ENCODE data around the gene JSRP1. TPM values are rescaled to one million over a fixed set of nuclear protein-coding genes. Genes with fewer than 3 reads are reported as not detected.

JSRP1 gene
- polyA plus RNA-seq, 3 donors = 0.52 to 0.68 (median 0.67) TPM

GRCh38 chr19:2247433-2248101, 8.7 kb downstream of the JSRP1 start:
- no peak for DNase-seq

- no peak for DNase-seq
Observed at GRCh38 chr19:2246801-2247361, 9.3 kb downstream of the JSRP1 start.

DNA sequence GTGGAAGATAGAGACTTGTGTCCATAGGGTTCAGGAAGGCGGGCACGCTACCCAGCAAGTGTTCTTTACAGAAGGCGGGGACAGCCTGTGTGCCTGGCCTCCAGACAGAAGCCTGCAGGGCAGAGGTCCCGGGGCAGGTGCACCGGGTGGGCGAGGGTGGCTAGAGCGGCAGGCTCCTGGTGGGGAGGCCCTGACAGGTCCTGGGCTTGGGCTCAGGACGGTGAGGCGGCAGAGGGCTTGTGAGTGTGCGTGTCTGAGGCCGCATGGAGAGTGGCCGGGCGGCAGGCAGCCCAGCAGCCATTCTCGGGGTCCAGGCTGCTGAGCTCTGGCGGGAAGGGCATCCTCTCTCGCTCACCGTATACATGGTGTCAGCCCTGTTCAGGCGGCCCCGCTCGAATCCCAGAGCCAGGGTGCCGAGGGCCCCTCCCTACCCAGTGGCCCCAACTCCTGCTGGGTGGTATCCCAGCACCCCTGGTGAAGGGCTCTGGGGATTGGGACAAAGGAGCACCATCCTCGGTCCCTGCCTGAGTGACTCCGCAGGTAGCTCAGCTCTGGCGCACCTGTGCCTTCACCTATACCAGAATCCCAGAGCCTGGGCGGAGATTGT, 10.1 kb downstream of the JSRP1 start:
- DNase-seq = no peak

DNA sequence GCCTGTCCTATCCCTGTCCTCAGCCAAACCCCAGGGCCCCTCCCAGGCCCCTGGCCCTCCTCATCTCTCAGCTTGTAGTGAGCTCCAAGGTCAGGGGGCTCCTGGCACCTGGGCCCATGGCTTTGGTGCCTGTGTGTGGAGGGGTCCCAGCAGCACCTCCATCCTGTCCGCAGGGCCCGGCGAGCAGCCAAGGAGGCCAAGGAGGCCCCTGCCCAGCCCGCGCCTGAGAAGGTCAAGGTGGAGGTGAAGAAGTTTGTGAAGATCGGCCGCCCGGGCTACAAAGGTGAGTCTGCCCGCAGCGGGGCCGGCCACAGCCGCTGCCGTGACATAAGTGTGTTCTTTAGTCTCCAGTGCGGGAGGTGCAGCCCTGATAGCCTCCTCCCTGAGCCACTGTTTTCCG, 10.9 kb downstream of the JSRP1 start:
- no peak for DNase-seq

DNA sequence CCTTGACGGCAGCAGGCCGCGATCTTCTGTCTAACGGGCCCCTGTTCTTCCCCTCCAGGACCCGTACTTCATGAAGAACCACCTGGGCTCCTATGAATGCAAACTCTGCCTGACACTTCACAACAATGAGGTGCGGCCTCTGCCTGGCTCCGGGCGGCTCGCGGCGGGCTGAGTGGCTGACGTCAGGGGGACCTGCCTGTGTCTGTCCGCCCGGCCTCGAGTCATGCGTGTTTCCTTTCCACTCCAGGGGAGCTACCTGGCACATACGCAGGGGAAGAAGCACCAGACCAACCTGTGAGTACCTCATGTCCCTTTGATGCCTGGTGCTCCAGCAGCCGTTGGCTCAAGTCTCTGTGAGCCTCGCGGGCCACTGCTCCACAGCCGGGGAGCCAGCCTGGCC, 11.7 kb downstream of the JSRP1 start:
- DNase-seq = no peak

GRCh38 chr19:2244125-2244411, 12.1 kb downstream of the JSRP1 start:
- no peak for DNase-seq

GRCh38 chr19:2243274-2244124, 12.7 kb downstream of the JSRP1 start:
- DNase-seq = no peak

DNA sequence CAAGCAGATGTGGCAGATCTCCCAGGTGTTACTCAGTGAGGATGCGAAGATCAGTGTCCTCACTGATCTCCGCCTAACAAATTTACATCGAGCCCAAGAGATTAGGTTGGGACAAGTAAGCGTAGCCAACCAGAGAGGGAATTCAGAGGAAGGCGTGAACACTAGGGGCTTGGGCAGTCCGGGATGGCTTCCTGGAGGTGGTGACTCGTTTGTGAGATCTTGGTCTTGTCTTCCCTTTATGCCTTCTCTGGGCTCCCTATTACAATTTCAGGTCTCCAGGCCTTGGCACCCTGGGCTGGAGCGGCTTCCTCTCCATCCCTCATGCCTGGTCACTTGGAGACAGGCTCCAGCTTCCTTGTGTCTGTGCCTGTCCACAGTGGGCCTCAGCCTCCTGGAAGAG, 13.4 kb downstream of the JSRP1 start:
- DNase-seq = no peak

GRCh38 chr19:2242092-2242537, 14.1 kb downstream of the JSRP1 start:
- DNase-seq = no peak

GRCh38 chr19:2240881-2241760, 15.1 kb downstream of the JSRP1 start:
- no peak for DNase-seq

DNA sequence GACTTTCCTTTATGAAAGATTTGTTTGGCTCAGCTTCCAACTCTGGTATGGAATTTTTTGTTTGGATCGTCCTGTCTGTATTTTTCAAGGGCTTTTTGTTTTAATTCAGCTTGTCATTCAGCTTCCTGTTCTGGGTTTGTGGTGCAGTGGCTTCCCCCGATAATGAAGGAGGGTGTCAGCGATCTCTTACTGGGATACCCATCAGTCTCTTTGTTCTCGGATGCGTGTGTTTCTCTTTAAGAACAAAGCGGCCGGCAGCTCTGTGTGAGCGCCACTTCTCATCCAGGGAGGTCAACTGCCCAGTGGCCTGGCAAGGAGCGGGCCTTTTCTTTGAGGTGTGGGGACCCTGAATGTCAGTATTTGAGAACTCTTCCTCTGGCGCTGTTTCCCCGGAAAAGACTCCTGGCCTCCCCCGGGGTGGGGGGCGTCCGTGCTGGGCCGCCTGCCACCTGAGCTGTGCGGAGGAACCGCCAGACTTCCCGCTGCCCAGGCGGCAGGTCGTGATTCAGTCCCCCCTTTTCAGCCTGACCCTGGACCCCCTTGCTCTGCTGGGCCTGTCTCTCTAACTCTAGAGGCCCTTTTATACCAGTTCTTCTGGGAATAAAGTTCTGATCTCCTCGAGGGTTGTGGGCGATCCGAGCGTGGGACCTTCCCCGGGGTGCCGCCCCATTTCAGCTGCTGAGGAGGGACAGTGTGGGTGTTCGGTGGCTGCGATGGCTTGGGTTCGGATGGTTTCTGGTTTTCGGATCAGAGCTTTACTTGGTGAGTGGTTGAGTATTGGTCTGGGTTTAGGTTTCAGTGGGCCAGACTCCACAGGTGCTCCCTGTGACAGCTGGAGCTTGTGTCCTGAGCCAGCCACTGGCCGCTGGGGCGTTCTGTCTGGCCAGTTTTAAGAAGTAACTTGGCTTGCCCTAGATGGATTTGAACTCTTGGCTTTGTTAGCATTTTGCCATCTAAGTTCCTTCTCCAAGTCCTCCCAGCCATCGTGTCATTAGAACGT, 16.1 kb downstream of the JSRP1 start:
- no peak for DNase-seq

- no peak for DNase-seq
Observed at GRCh38 chr19:2239173-2239572, 17.0 kb downstream of the JSRP1 start.

GRCh38 chr19:2237869-2238153, 18.4 kb downstream of the JSRP1 start:
- DNase-seq = no peak

GRCh38 chr19:2237051-2237868, 19.0 kb downstream of the JSRP1 start:
- DNase-seq = no peak

DNA sequence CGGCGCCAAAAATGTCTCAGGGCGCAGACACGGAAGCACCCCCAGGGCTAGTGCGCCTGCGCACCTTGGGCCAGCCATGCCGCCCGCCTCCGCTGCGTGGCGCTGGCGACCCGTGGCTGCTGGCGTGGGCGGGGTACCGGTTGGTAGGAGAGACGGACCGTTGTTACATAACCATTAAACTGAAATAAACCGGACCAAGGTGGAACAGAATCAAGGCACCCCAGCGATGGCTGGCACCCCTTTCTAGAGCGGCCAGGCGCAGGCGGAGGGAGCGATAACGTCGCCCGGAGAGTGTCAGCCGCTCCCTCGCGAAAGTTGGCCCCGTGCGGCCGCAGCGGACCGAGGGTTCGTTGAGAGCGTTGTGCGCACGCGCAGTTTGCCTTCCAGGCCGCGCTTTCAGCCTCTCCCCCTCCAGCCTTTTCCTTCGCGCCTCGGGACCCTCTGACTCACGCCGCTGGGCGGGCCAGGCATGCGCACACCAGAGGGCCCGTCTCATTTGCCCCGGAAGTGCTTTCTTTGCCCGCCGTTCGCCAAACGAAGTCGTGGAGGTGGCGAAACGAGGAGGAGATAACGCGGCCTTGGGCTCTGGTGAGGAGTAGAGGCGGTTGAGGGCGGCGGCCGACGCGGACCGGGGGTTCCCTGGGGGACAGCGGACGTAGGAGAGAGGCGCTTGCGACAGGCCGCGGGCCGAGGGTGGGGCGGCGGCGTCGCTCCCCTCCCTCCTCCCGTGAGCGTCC, 19.7 kb downstream of the JSRP1 start, which contains the start of the genes PLEKHJ1 and SF3A2:
PLEKHJ1 (minus strand) TSS at position 16 of the 737 bp plus-strand sequence. CDS start 81 bp downstream, outside the sequence.
SF3A2 (plus strand) TSS at position 511 of the 737 bp plus-strand sequence. CDS start 6,595 bp downstream, outside the sequence.
- peak; percentile 97 for DNase-seq

DNA sequence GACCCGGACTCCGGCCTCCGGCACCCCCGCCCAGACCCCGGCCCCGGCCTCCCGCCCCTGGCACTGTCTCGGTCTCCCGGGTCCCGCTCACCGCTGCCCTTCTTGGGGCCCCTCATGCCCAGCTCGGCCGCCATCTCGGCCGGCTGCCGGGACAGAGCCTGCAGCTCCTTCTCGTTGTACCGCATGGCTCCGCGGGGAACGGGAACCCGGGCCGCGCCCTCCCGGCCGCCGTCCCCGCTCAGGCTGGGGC, 20.2 kb downstream of the JSRP1 start:
- no peak for DNase-seq

DNA sequence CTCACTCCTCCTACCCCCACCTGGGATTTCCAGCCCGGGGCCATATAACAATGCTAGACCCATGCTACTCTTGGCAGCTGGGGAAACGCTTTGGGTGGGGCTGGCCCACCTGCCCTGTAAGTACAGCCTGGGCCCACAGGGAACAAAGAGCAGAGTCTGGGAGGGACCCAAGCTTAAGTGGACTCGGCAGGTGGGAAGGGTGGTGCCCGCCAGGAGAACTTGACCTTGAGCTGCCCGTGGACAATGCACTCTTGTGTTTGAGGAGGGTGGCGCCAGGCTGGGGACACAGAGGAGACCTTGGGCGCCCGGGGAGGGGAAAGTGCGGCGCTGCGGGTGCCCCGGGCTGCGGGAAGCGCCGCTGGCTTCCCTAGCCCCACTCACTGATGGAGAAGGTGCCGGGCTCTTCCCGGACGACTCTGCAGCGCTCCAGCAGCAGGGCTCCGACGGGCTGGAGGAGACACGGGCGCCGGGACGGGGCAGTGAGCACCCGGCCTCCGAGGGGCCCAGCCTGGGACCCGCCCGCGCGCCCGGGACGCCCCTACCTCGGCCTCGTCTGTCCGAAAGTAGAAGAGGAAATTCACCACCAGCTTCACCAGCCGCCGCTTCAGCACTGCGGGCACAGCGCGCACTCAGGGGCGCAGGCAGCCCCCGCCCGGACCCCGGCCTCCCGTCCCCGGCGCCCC, 20.7 kb downstream of the JSRP1 start:
- no peak for DNase-seq

- DNase-seq = no peak
Observed at GRCh38 chr19:2234996-2235380, 21.2 kb downstream of the JSRP1 start.

Measured in renal pelvis (tissue), 4 donors.